Suprapubic skin (tissue), 3 donors: ENCODE measurements around the gene LMAN1.

ENCODE experiments used
- EP300 ChIP-seq: sonication (generic); formaldehyde crosslinking; IDR thresholded peaks from one replicate; pipeline ENCODE4 v1.6.1; 2017; ENCODE audit warnings: antibody characterized with exemption
- TF ChIP-seq, protein P1 (sequence below), 2 donors: fragments of 200-600 bp in 1 of 2; fragments of 450-650 bp in 1 of 2; sonication (generic) in 1 of 2; IDR thresholded peaks; one replicate each; pipeline ENCODE4 v1.5.1; 2016 to 2019; ENCODE audit warnings: antibody characterized with exemption in 2 of 2, mild to moderate bottlenecking in 1 of 2, moderate library complexity in 1 of 2

DNA sequence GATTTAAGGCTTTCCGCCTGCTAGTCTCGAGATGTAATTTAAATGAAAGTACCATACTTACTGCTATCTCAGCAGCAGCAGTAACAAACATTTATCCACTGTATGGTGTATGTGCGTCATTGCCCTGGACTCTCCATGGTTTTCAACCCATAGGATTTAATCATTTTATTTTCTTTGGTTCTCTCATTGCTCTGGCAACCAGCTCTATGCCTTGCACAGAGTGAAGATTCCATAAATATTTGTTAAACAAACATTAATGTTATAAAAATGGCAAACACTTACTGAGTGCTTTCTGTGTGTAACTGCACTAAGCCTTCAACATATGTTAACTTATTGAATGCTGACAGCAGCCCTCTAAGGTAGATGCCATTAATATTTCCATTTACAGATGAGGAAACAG is 1.3 kb upstream of the LMAN1 start:
- TF ChIP-seq, protein P1, sequence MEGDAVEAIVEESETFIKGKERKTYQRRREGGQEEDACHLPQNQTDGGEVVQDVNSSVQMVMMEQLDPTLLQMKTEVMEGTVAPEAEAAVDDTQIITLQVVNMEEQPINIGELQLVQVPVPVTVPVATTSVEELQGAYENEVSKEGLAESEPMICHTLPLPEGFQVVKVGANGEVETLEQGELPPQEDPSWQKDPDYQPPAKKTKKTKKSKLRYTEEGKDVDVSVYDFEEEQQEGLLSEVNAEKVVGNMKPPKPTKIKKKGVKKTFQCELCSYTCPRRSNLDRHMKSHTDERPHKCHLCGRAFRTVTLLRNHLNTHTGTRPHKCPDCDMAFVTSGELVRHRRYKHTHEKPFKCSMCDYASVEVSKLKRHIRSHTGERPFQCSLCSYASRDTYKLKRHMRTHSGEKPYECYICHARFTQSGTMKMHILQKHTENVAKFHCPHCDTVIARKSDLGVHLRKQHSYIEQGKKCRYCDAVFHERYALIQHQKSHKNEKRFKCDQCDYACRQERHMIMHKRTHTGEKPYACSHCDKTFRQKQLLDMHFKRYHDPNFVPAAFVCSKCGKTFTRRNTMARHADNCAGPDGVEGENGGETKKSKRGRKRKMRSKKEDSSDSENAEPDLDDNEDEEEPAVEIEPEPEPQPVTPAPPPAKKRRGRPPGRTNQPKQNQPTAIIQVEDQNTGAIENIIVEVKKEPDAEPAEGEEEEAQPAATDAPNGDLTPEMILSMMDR (IDR thresholded peaks at IDR 0.05), result no peak
- TF ChIP-seq EP300, result no peak
